Suprapubic skin (tissue), 3 donors: ENCODE results near the gene NTNG2.

ENCODE experiments used
- CTCF ChIP-seq, 2 donors: fragments of 200-600 bp in 1 of 2; fragments of 450-650 bp in 1 of 2; sonication (generic) in 1 of 2; IDR thresholded peaks; one replicate each; pipeline ENCODE4 v1.5.1; 2016 to 2019; ENCODE audit warnings: antibody characterized with exemption in 2 of 2, mild to moderate bottlenecking in 1 of 2, moderate library complexity in 1 of 2
- EP300 ChIP-seq: sonication (generic); formaldehyde crosslinking; IDR thresholded peaks from one replicate; pipeline ENCODE4 v1.6.1; 2017; ENCODE audit warnings: antibody characterized with exemption
- POLR2A ChIP-seq, 2 donors: fragments of 450-650 bp; IDR thresholded peaks; one replicate each; pipeline ENCODE4 v1.6.1; 2017; ENCODE audit warnings: antibody characterized with exemption in 2 of 2, mild to moderate bottlenecking in 2 of 2, moderate library complexity in 2 of 2

- TF ChIP-seq CTCF (IDR thresholded peaks at IDR 0.05) (peak; percentile 29 to 74), POLR2A (IDR thresholded peaks at IDR 0.05) (no peak), EP300 (no peak)
Measured at GRCh38 chr9:132268725-132269352, 107.0 kb downstream of the NTNG2 start.
